Stomach smooth muscle (tissue), 2 donors: ENCODE results near the gene CUL5.

Experiments used
- H3K27ac ChIP-seq: one replicate; pipeline ENCODE4 v1.7.0; 2013; ENCODE audit warnings: mild to moderate bottlenecking, low read length, inconsistent platforms
- H3K27me3 ChIP-seq, 2 donors: one replicate each; pipeline ENCODE4 v1.7.0; 2013; ENCODE audit warnings: low read length in 2 of 2; ENCODE audit not compliant: insufficient read depth in 2 of 2, control insufficient read depth in 1 of 2
- H3K36me3 ChIP-seq, 2 donors: one replicate each; pipeline ENCODE4 v1.7.0; 2013; ENCODE audit warnings: low read length in 2 of 2; ENCODE audit not compliant: control insufficient read depth in 2 of 2, insufficient read depth in 2 of 2
- H3K4me1 ChIP-seq: one replicate; pipeline ENCODE4 v1.7.0; 2013; ENCODE audit warnings: low read length; ENCODE audit not compliant: control insufficient read depth, insufficient read depth
- H3K4me3 ChIP-seq, 2 donors: one replicate each; pipeline ENCODE4 v1.7.0; 2013; ENCODE audit warnings: low read length in 2 of 2
- H3K9ac ChIP-seq, 2 donors: one replicate each; pipeline ENCODE4 v1.7.0; 2013; ENCODE audit warnings: low read length in 2 of 2, mild to moderate bottlenecking in 1 of 2
- H3K9me3 ChIP-seq, 2 donors: one replicate each; pipeline ENCODE4 v1.7.0; 2013; ENCODE audit warnings: low read length in 2 of 2; ENCODE audit not compliant: control insufficient read depth in 2 of 2
- donor health status: healthy.
- donor health status: Pancreatic carcinoma.

Gene CUL5

DNA sequence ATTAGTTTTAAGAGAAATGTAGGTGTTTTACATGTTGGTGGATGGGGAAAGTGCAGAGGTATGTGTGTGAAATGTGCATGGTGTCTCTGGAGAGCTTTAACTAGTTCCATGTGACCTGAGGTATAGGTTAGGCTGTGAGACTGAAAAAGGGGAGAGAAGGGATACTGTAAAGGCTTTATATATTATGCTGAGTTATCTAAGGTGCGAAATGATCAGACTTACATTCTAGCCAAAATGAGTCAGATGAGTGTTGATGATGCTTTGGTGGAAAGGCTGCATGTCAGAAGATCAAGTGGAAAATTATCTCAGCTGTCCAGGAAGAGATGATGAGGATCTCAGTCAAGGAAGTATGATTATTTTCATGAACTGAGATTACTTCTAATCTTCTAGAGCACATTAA, 128.5 kb downstream of the CUL5 start:
- Histone ChIP-seq H3K27me3 (no peaks in the 10 kb centered on the region), H3K9ac (no peak overlapping the region), H3K4me3 (no peak overlapping the region), H3K9me3 (no peaks in the 10 kb centered on the region), H3K27ac (no peak overlapping the region), H3K4me1 (no peaks in the 10 kb centered on the region), H3K36me3 (peaks cover 16 to 43% of the 10 kb centered on the region in 2 donors)

DNA sequence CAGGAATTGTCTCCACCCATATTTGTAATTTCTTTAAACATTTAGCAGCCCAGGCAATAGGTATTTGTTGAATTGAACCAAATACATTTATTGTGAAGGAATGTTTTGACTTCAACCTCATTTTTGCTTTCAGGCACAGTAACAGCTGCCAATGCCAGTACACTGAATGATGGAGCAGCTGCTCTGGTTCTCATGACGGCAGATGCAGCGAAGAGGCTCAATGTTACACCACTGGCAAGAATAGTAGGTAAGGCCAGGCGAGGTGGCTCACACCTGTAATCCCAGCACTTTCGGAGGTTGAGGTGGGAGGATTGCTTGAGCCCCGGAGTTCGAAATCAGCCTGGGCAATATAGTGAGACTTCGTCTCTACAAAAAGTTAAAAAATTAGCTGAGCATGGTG, 133.6 kb downstream of the CUL5 start:
- Histone ChIP-seq H3K9ac (no peak overlapping the region), H3K4me3 (no peak overlapping the region), H3K4me1 (no peaks in the 10 kb centered on the region), H3K9me3 (no peaks in the 10 kb centered on the region), H3K27ac (no peak overlapping the region), H3K36me3 (peaks cover 32 to 61% of the 10 kb centered on the region in 2 donors), H3K27me3 (no peaks in the 10 kb centered on the region)

DNA sequence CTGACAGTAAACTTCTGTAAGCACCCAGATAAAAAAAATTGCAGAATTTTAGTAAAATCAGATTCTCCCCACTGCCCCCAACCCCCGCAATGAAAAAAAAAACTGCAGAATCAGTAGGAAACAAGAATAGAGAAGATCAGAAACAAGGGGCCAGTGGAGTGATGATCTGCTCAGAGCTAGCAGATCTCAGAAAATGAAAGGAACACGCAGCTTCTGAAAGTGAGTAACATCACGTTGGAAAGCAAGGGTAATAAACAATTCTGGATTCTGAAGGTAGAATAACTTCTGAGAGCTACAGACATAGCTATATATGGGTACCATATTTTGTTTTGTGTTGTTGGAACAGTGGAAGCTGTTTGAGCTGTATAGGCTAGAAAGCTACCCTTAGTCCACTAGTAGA, 135.9 kb downstream of the CUL5 start:
- H3K9me3 ChIP-seq, result no peaks in the 10 kb centered on the region
- H3K36me3 ChIP-seq, result peaks cover 44 to 61% of the 10 kb centered on the region in 2 donors
- H3K27me3 ChIP-seq, result no peaks in the 10 kb centered on the region
- H3K4me3 ChIP-seq, result no peak overlapping the region
- H3K4me1 ChIP-seq, result no peaks in the 10 kb centered on the region
- no peak overlapping the region for H3K9ac ChIP-seq
- no peak overlapping the region for H3K27ac ChIP-seq

DNA sequence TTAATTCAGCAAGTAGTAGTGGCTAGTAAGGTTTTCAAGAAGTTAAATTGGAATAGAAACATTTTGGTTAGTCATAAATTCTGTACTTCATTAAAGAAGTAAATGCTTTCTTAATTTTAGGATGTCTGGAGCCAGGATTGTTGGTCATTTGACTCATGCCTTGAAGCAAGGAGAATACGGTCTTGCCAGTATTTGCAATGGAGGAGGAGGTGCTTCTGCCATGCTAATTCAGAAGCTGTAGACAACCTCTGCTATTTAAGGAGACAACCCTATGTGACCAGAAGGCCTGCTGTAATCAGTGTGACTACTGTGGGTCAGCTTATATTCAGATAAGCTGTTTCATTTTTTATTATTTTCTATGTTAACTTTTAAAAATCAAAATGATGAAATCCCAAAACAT, 138.5 kb downstream of the CUL5 start:
- Histone ChIP-seq H3K4me1 (no peaks in the 10 kb centered on the region), H3K4me3 (no peak overlapping the region), H3K9ac (no peak overlapping the region), H3K36me3 (peaks cover 43 to 48% of the 10 kb centered on the region in 2 donors), H3K27me3 (no peaks in the 10 kb centered on the region), H3K9me3 (no peaks in the 10 kb centered on the region), H3K27ac (no peak overlapping the region)

DNA sequence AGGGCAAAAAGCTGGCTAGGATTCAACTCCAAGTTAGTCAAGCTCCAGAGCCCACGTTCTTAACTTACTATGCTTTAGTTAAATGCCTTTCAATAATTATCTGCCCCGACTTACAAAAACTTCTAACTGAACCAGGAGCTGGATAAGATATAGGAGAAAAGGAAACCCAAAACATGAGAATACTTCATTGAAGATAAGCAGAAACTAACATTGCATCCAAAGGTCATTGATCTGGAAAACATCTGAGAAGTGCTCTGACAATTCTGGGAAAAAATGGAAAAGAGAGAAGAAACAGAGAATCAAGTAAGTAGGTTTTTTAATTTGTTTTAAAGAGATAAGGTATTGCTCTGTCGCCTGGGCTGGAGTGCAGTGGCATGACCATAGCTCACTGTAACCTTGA, 139.9 kb downstream of the CUL5 start:
- peaks cover 29 to 35% of the 10 kb centered on the region in 2 donors for H3K36me3 ChIP-seq
- H3K9ac ChIP-seq, result no peak overlapping the region
- no peak overlapping the region for H3K4me3 ChIP-seq
- H3K9me3 ChIP-seq, result no peaks in the 10 kb centered on the region
- no peak overlapping the region for H3K27ac ChIP-seq
- no peaks in the 10 kb centered on the region for H3K27me3 ChIP-seq
- no peaks in the 10 kb centered on the region for H3K4me1 ChIP-seq

DNA sequence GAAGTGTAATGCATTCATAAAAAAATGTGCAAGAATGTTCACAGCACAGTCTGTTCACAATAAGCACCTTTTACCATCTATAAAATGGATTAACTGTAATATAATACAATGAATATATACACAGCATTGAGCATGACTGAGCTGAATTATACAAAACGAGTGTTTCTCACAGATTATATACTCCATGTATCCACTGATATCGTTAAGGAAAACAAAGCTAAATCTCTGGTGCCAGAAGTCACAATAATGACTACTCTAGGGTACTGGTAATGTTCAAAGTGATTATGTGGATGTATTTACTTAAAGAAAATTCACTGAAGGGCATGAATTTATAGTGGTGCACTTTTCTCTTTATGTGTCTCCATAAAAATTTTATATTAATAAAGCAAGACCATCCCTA, 145.9 kb downstream of the CUL5 start:
- Histone ChIP-seq H3K9me3 (no peaks in the 10 kb centered on the region), H3K9ac (no peak overlapping the region), H3K4me1 (no peaks in the 10 kb centered on the region), H3K4me3 (no peak overlapping the region), H3K27me3 (no peaks in the 10 kb centered on the region), H3K36me3 (peaks cover 8 to 9% of the 10 kb centered on the region in 2 donors), H3K27ac (no peak overlapping the region)
